Type B pancreatic cell (in vitro differentiated cells): Measurements from ENCODE around the gene CAPN12. TPM values are rescaled to one million over a fixed set of nuclear protein-coding genes. Genes with fewer than 3 reads are reported as not detected.

Experiments
- DNase-seq: peaks from one replicate; pipeline ENCODE4 v3.0.0; 2021; ENCODE audit warnings: mixed read lengths; ENCODE audit not compliant: unreplicated experiment; ENCODE audit errors: extremely low spot score
- H3K27ac Mint-ChIP-seq: 2 replicates; pipeline ENCODE4 v1.8.0; 2021; ENCODE audit warnings: mild to moderate bottlenecking, mixed read lengths
- H3K27me3 Mint-ChIP-seq: 2 replicates; pipeline ENCODE4 v1.8.0; 2021; ENCODE audit warnings: mixed read lengths
- H3K36me3 Mint-ChIP-seq: 2 replicates; pipeline ENCODE4 v1.8.0; 2021; ENCODE audit warnings: mixed read lengths
- H3K4me1 Mint-ChIP-seq: one replicate; pipeline ENCODE4 v1.8.0; 2021; ENCODE audit warnings: mixed read lengths; ENCODE audit not compliant: unreplicated experiment
- H3K4me3 Mint-ChIP-seq: 2 replicates; pipeline ENCODE4 v1.8.0; 2021; ENCODE audit warnings: mild to moderate bottlenecking, mixed read lengths
- H3K9me3 Mint-ChIP-seq: 2 replicates; pipeline ENCODE4 v1.8.0; 2021; ENCODE audit warnings: mixed read lengths
- total RNA-seq: library from RNA; stranded (reverse); gene quantifications from 2 replicates; pipeline ENCODE4 v1.2.1, GENCODE V29; 2021; ENCODE audit warnings: low replicate concordance
- TF ChIP-seq, protein P1 (sequence below): fragments of 200-600 bp; sonication (generic); conservative IDR thresholded peaks from 2 replicates; pipeline ENCODE4 v1.5.0; 2021; ENCODE audit warnings: antibody characterized with exemption, mild to moderate bottlenecking

CAPN12 gene
- total RNA-seq, 1 donor from 2014 or later: 3.0 TPM

DNA sequence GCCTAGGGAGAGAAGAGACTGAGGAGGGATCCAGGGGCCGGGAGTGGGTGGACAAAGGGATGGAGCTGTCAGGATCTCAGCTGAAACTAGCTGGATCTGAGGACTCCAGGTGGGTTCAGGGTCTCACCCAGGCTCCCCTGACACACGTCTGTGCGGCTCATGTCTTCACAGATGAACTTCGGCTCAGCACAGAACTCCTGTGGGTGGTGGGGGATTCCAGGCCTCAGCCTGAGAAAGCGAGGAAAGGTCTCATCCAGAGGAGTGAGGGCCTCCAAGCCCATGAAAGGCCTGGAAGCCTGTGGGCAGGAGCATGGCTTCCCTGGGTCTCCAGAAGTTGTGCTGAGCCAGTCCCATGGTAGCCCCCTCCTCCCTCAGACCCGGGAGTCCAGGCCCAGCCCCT lies 1.4 kb downstream of the CAPN12 start:
- TF ChIP-seq, protein P1, sequence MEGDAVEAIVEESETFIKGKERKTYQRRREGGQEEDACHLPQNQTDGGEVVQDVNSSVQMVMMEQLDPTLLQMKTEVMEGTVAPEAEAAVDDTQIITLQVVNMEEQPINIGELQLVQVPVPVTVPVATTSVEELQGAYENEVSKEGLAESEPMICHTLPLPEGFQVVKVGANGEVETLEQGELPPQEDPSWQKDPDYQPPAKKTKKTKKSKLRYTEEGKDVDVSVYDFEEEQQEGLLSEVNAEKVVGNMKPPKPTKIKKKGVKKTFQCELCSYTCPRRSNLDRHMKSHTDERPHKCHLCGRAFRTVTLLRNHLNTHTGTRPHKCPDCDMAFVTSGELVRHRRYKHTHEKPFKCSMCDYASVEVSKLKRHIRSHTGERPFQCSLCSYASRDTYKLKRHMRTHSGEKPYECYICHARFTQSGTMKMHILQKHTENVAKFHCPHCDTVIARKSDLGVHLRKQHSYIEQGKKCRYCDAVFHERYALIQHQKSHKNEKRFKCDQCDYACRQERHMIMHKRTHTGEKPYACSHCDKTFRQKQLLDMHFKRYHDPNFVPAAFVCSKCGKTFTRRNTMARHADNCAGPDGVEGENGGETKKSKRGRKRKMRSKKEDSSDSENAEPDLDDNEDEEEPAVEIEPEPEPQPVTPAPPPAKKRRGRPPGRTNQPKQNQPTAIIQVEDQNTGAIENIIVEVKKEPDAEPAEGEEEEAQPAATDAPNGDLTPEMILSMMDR: no peak
- Mint-ChIP-seq H3K4me1 (peaks cover 2% of the 10 kb centered on the region), H3K27ac (no peak overlapping the region), H3K27me3 (peaks cover 2% of the 10 kb centered on the region), H3K9me3 (no peaks in the 10 kb centered on the region), H3K4me3 (no peak overlapping the region), H3K36me3 (no peaks in the 10 kb centered on the region)
- DNase-seq: no peak

DNA sequence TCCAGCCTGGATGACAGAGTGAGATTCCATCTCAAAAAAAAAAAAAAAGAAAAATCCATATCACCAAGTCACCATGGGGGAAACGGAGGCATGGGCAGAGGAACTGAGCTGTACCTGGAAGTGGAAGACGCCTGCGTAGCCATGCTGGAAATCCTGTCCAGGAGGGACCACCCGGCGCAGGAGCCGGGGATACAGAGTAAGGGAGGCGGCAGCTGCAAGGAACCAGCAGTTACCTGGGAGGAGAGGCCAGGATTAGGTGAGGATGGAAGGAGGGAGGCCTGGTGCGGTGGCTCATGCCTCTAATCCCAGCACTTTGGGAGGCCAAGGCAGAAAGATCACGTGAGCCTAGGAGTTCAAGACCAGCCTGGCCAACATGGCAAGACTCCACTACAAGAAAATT lies 2.0 kb downstream of the CAPN12 start:
- H3K4me3 Mint-ChIP-seq: no peak overlapping the region
- peaks cover 7% of the 10 kb centered on the region for H3K27me3 Mint-ChIP-seq
- no peaks in the 10 kb centered on the region for H3K36me3 Mint-ChIP-seq
- H3K9me3 Mint-ChIP-seq: no peaks in the 10 kb centered on the region
- H3K4me1 Mint-ChIP-seq: peaks cover 6% of the 10 kb centered on the region
- DNase-seq: no peak
- TF ChIP-seq, protein P1: no peak
- peak overlapping the region; percentile 36 for H3K27ac Mint-ChIP-seq

DNA sequence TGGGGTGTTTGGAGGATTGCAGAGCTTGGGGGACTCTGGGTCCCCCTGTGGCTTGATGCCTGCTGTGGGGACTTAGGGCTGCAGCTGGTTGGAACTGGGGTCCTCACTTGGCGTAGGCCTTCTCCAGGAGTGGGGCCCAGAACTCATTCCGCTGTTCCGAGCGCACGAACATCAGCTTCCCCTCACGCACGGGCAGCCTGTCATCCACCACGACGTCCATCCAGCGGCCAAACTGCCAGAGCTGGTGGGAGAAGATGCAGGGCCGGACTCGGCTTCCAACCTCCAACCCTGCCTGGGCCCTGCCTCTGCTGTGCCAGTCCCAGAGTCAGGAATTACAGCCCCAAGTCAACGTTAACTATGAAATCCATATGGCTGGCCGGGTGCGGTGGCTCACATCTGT lies 2.6 kb downstream of the CAPN12 start:
- no peak overlapping the region for H3K4me3 Mint-ChIP-seq
- no peaks in the 10 kb centered on the region for H3K9me3 Mint-ChIP-seq
- no peak for DNase-seq
- peaks cover 6% of the 10 kb centered on the region for H3K4me1 Mint-ChIP-seq
- H3K36me3 Mint-ChIP-seq: no peaks in the 10 kb centered on the region
- H3K27ac Mint-ChIP-seq: no peak overlapping the region
- peaks cover 7% of the 10 kb centered on the region for H3K27me3 Mint-ChIP-seq
- TF ChIP-seq, protein P1: no peak

DNA sequence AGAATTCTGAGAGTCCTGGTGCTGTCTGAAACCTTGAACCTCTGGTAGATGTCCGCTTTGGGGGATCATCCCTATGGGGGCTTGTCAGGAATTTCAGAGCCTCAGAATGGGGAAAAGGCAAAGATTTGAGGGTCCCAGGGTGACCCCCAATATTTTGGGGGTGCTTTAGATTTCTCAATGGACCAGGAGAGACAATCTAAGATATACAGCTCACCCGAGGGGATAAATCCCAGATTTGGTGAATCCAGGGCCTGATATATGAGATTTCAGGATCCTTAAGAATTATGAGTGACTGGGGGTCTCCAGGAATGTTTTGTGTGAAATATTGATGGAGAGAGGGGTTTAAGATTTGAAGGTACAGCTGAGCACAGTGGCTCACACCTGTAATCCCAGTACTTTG lies 3.3 kb downstream of the CAPN12 start:
- no peaks in the 10 kb centered on the region for H3K9me3 Mint-ChIP-seq
- peaks cover 7% of the 10 kb centered on the region for H3K27me3 Mint-ChIP-seq

DNA sequence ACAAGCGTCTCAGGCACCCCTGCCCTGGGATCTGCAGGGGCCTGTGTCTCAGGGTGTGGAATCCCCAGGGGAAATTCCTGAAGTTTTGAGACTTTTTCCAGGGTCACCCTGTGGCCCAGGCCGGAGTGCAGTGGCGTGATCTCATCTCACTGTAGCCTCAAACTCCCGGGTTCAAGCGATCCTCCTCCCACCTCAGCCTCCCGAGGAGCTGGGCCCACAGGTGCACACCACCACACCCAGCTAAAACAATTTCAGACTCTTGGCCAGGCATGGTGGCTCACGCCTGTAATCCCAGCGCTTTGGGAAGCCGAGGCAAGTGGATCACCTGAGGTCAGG lies 4.0 kb downstream of the CAPN12 start:
- peaks cover 6% of the 10 kb centered on the region for H3K4me1 Mint-ChIP-seq
- peaks cover 7% of the 10 kb centered on the region for H3K27me3 Mint-ChIP-seq
- no peak for DNase-seq
- no peak overlapping the region for H3K27ac Mint-ChIP-seq
- no peaks in the 10 kb centered on the region for H3K9me3 Mint-ChIP-seq
- TF ChIP-seq, protein P1: no peak
- no peaks in the 10 kb centered on the region for H3K36me3 Mint-ChIP-seq
- H3K4me3 Mint-ChIP-seq: no peak overlapping the region

More for the DNA sequence above, 3.3 kb downstream of the CAPN12 start:
- Mint-ChIP-seq H3K4me1 (peaks cover 6% of the 10 kb centered on the region), H3K4me3 (no peak overlapping the region), H3K36me3 (no peaks in the 10 kb centered on the region), H3K27ac (no peak overlapping the region)
- TF ChIP-seq, protein P1: no peak
- no peak for DNase-seq
